NCI-H1436 treated with DMSO at 0.1 percent for 48 hours (cell line): Measurements from ENCODE around the gene OVCA2.

Source experiments
- DNase-seq: peaks from one replicate; lab custom pipeline; 2025; lab: John Stamatoyannopoulos, UW

Gene OVCA2

GRCh38 chr17:2054512-2055291 is 12.9 kb downstream of the OVCA2 start, which contains the start of gene HIC1:
HIC1 (plus strand) TSS chr17:2055103; CDS start chr17:2056691, 1,588 bp downstream.
- no peak for DNase-seq

GRCh38 chr17:2055292-2056205 is 13.7 kb downstream of the OVCA2 start:
- no peak for DNase-seq

GRCh38 chr17:2056206-2057174 is 14.7 kb downstream of the OVCA2 start:
- DNase-seq: no peak

- DNase-seq: no peak
Observed at GRCh38 chr17:2057175-2057759, 15.4 kb downstream of the OVCA2 start.

- no peak for DNase-seq
Observed at GRCh38 chr17:2057760-2058585, 16.2 kb downstream of the OVCA2 start.

- no peak for DNase-seq
Observed at GRCh38 chr17:2058586-2059546, 17.0 kb downstream of the OVCA2 start.

- no peak for DNase-seq
Observed at GRCh38 chr17:2059547-2060384, 17.9 kb downstream of the OVCA2 start.

- no peak for DNase-seq
Observed at GRCh38 chr17:2060385-2060658, 18.5 kb downstream of the OVCA2 start.

- no peak for DNase-seq
Observed at GRCh38 chr17:2060681-2061440, 19.0 kb downstream of the OVCA2 start.

GRCh38 chr17:2061441-2061958 is 19.7 kb downstream of the OVCA2 start:
- DNase-seq: no peak

GRCh38 chr17:2062571-2063183 is 20.9 kb downstream of the OVCA2 start:
- DNase-seq: no peak

- no peak for DNase-seq
Observed at GRCh38 chr17:2063261-2064146, 21.7 kb downstream of the OVCA2 start.

- no peak for DNase-seq
Observed at GRCh38 chr17:2064147-2064489, 22.3 kb downstream of the OVCA2 start.

GRCh38 chr17:2064520-2064971 is 22.7 kb downstream of the OVCA2 start:
- no peak for DNase-seq

GRCh38 chr17:2064980-2065785 is 23.4 kb downstream of the OVCA2 start:
- DNase-seq: no peak
